Vagina (tissue), 2 donors: Measurements from ENCODE around the gene CIAO2B. TPM values are rescaled to one million over a fixed set of nuclear protein-coding genes. Genes with fewer than 3 reads are reported as not detected.

Source experiments
- DNase-seq, 2 donors: peaks; one replicate each; pipeline ENCODE4 v3.0.0-alpha.2; 2017; ENCODE audit errors: extremely low spot score in 2 of 2
- H3K27ac ChIP-seq: fragments of 200-600 bp; sonication (generic); one replicate; pipeline ENCODE4 v1.5.1; 2019
- H3K27me3 ChIP-seq: fragments of 200-600 bp; sonication (generic); one replicate; pipeline ENCODE4 v1.5.1; 2019
- H3K36me3 ChIP-seq, 2 donors: fragments of 200-600 bp; sonication (generic); one replicate each; pipeline ENCODE4 v1.5.1; 2017 to 2019
- H3K4me1 ChIP-seq: fragments of 200-600 bp; sonication (generic); one replicate; pipeline ENCODE4 v1.5.1; 2019
- H3K4me3 ChIP-seq, 2 donors: fragments of 200-600 bp; sonication (generic); 1 replicate in 1 of 2; 2 replicates in 1 of 2; pipeline ENCODE4 v1.5.1; 2016 to 2019
- H3K9me3 ChIP-seq: fragments of 200-600 bp; sonication (generic); one replicate; pipeline ENCODE4 v1.5.1; 2019
- CTCF ChIP-seq, 3 experiments: fragments of 450-650 bp in 2 of 3; fragments of 200-600 bp in 1 of 3; sonication (generic) in 1 of 3; IDR thresholded peaks; one replicate each; pipeline ENCODE4 v1.5.1; 2017 to 2019; ENCODE audit warnings: antibody characterized with exemption in 3 of 3, mild to moderate bottlenecking in 2 of 3, moderate library complexity in 2 of 3
- POLR2A ChIP-seq, 2 donors: fragments of 450-650 bp; IDR thresholded peaks; one replicate each; pipeline ENCODE4 v1.6.1; 2017; ENCODE audit warnings: antibody characterized with exemption in 2 of 2, mild to moderate bottlenecking in 2 of 2, moderate library complexity in 2 of 2
- POLR2AphosphoS5 ChIP-seq, 2 donors: sonication (generic); formaldehyde crosslinking; IDR thresholded peaks; one replicate each; pipeline ENCODE4 v1.9.0; 2017; ENCODE audit warnings: antibody characterized with exemption in 2 of 2, mild to moderate bottlenecking in 2 of 2, low read depth in 1 of 2; ENCODE audit not compliant: insufficient read depth in 1 of 2
- intact Hi-C: fragments of 100-400 bp; cut with DNase I; formaldehyde crosslinking; loops from one replicate; pipeline ENCODE4 v1.15.1; 2023
- total RNA-seq: library from RNA; depleted of rRNA; stranded (reverse); fragments of >200 nt; gene quantifications from one replicate; pipeline ENCODE4 v1.2.3, GENCODE V29; 2016

CIAO2B gene
- total RNA-seq, 1 donor from 2014 or later: 105 TPM

- no peak for DNase-seq
- Histone ChIP-seq H3K27me3 (no peaks in the 10 kb centered on the region), H3K4me3 (no peak overlapping the region), H3K36me3 (no peaks in the 10 kb centered on the region), H3K27ac (no peak overlapping the region), H3K9me3 (no peaks in the 10 kb centered on the region), H3K4me1 (peaks cover 8% of the 10 kb centered on the region)
- no peak for TF ChIP-seq POLR2AphosphoS5 (IDR thresholded peaks at IDR 0.05; ENCODE audit: insufficient read depth in 1 of 2, low read depth in 1 of 2)
- no peak for TF ChIP-seq POLR2A (IDR thresholded peaks at IDR 0.05)
- TF ChIP-seq CTCF (IDR thresholded peaks at IDR 0.05): no peak
- intact Hi-C loops: no loop called here
These were observed 23.8 kb downstream of the CIAO2B start for GRCh38 chr16:66910175-66910940.

GRCh38 chr16:66908762-66909559 is 25.2 kb downstream of the CIAO2B start:
- H3K27me3 ChIP-seq: no peaks in the 10 kb centered on the region
- H3K4me3 ChIP-seq: no peak overlapping the region
- no peak for TF ChIP-seq POLR2A (IDR thresholded peaks at IDR 0.05)
- no peak for TF ChIP-seq CTCF (IDR thresholded peaks at IDR 0.05)
- TF ChIP-seq POLR2AphosphoS5 (IDR thresholded peaks at IDR 0.05; ENCODE audit: insufficient read depth in 1 of 2, low read depth in 1 of 2): no peak
- no peaks in the 10 kb centered on the region for H3K9me3 ChIP-seq
- no peaks in the 10 kb centered on the region for H3K36me3 ChIP-seq
- no peak for DNase-seq
- H3K4me1 ChIP-seq: peaks cover 17% of the 10 kb centered on the region
- intact Hi-C loops: no loop called here
- no peak overlapping the region for H3K27ac ChIP-seq

GRCh38 chr16:66908116-66908515 is 26.1 kb downstream of the CIAO2B start:
- Histone ChIP-seq H3K27ac (no peak overlapping the region), H3K4me1 (peaks cover 17% of the 10 kb centered on the region), H3K9me3 (no peaks in the 10 kb centered on the region), H3K36me3 (no peaks in the 10 kb centered on the region), H3K4me3 (no peak overlapping the region), H3K27me3 (no peaks in the 10 kb centered on the region)
- DNase-seq: no peak
- intact Hi-C loops: no loop called here
- TF ChIP-seq POLR2AphosphoS5 (IDR thresholded peaks at IDR 0.05; ENCODE audit: insufficient read depth in 1 of 2, low read depth in 1 of 2): no peak
- TF ChIP-seq POLR2A (IDR thresholded peaks at IDR 0.05): no peak
- no peak for TF ChIP-seq CTCF (IDR thresholded peaks at IDR 0.05)

GRCh38 chr16:66906916-66907836 is 27.0 kb downstream of the CIAO2B start:
- H3K36me3 ChIP-seq: no peaks in the 10 kb centered on the region
- no peak overlapping the region for H3K27ac ChIP-seq
- no peaks in the 10 kb centered on the region for H3K9me3 ChIP-seq
- intact Hi-C loops: no loop called here
- peaks cover 17% of the 10 kb centered on the region for H3K4me1 ChIP-seq
- no peak overlapping the region for H3K4me3 ChIP-seq
- H3K27me3 ChIP-seq: no peaks in the 10 kb centered on the region
- TF ChIP-seq POLR2A (IDR thresholded peaks at IDR 0.05) (no peak), POLR2AphosphoS5 (IDR thresholded peaks at IDR 0.05; ENCODE audit: insufficient read depth in 1 of 2, low read depth in 1 of 2) (no peak), CTCF (IDR thresholded peaks at IDR 0.05) (no peak)
- DNase-seq: no peak
